Smooth muscle cell (in vitro differentiated cells): ENCODE measurements around the gene TTC22. TPM values are rescaled to one million over a fixed set of nuclear protein-coding genes. Genes with fewer than 3 reads are reported as not detected.

Source experiments
- DNase-seq: peaks from one replicate; lab custom pipeline; 2025; ENCODE audit not compliant: unreplicated experiment; lab: John Stamatoyannopoulos, UW
- H2AFZ ChIP-seq: fragments of 200-600 bp; sonication (generic); 2 replicates; pipeline ENCODE4 v1.6.0; 2016; ENCODE audit warnings: antibody characterized with exemption, low read depth, mild to moderate bottlenecking
- H3F3A ChIP-seq: fragments of 200-600 bp; sonication (generic); 2 replicates; pipeline ENCODE4 v1.6.0; 2017; ENCODE audit warnings: antibody characterized with exemption, low read depth
- H3K27ac ChIP-seq: fragments of 200-600 bp; sonication (generic); 2 replicates; pipeline ENCODE4 v1.5.1; 2016; ENCODE audit warnings: low read depth, mild to moderate bottlenecking
- H3K27me3 ChIP-seq: fragments of 200-600 bp; sonication (generic); 2 replicates; pipeline ENCODE4 v1.6.1; 2016; ENCODE audit warnings: low read depth, mild to moderate bottlenecking
- H3K36me3 ChIP-seq: fragments of 200-600 bp; sonication (generic); 2 replicates; pipeline ENCODE4 v1.5.1; 2016; ENCODE audit warnings: low read depth
- H3K4me1 ChIP-seq: fragments of 200-600 bp; sonication (generic); 2 replicates; pipeline ENCODE4 v1.5.1; 2016; ENCODE audit warnings: low read depth
- H3K4me2 ChIP-seq: fragments of 200-600 bp; sonication (generic); 2 replicates; pipeline ENCODE4 v1.6.0; 2016; ENCODE audit warnings: mild to moderate bottlenecking
- H3K4me3 ChIP-seq: fragments of 200-600 bp; sonication (generic); 2 replicates; pipeline ENCODE4 v1.5.1; 2016; ENCODE audit warnings: mild to moderate bottlenecking
- H3K79me2 ChIP-seq: fragments of 200-600 bp; sonication (generic); 2 replicates; pipeline ENCODE4 v1.6.0; 2016; ENCODE audit warnings: low read depth, mild to moderate bottlenecking
- H3K9ac ChIP-seq: fragments of 200-600 bp; sonication (generic); 2 replicates; pipeline ENCODE4 v1.6.0; 2016; ENCODE audit warnings: low read depth
- H3K9me3 ChIP-seq: fragments of 200-600 bp; sonication (generic); replicated peaks from 2 replicates; pipeline ENCODE4 v1.5.1; 2016; ENCODE audit warnings: low read depth
- H4K20me1 ChIP-seq: fragments of 200-600 bp; sonication (generic); 2 replicates; pipeline ENCODE4 v1.6.0; 2016; ENCODE audit warnings: low read depth
- CTCF ChIP-seq: fragments of 200-600 bp; sonication (generic); IDR thresholded peaks from 2 replicates; pipeline ENCODE4 v1.5.1; 2017; ENCODE audit warnings: borderline replicate concordance, mild to moderate bottlenecking, antibody characterized with exemption; ENCODE audit not compliant: insufficient read depth, poor library complexity, severe bottlenecking
- WGBS: methylation state at CpG from one replicate; pipeline ENCODE4 v1.1.7; 2016; ENCODE audit warnings: low lambda C conversion rate; 5-methylcytosine and 5-hydroxymethylcytosine counted together
- polyA plus RNA-seq: library from polyadenylated mRNA; unstranded; fragments of >200 nt; fragmentation: Nextera tagmentation; extraction: Ambion mirVana; gene quantifications from 2 replicates; pipeline ENCODE4 v1.2.1, GENCODE V29; 2016
- total RNA-seq: library from RNA; depleted of rRNA; stranded (reverse); fragments of >200 nt; gene quantifications from 2 replicates; pipeline ENCODE4 v1.2.3, GENCODE V29; 2014

The TTC22 gene
- total and polyA plus RNA-seq, 2 experiments from 2014 or later: 0.50 to 1.3 TPM

- Histone ChIP-seq H3K27ac (no peak overlapping the region), H3F3A (no peaks in the 10 kb centered on the region), H3K79me2 (peaks cover 9% of the 10 kb centered on the region), H3K4me3 (no peak overlapping the region), H2AFZ (no peak overlapping the region), H4K20me1 (no peaks in the 10 kb centered on the region), H3K9ac (no peak overlapping the region), H3K9me3 (no peaks in the 10 kb centered on the region), H3K4me2 (no peak overlapping the region), H3K36me3 (no peaks in the 10 kb centered on the region), H3K27me3 (no peaks in the 10 kb centered on the region), H3K4me1 (peaks cover 10% of the 10 kb centered on the region)
- TF ChIP-seq CTCF: no peak
- DNase-seq: no peak
- 78% methylated on average over 5 of the region's 5 CpGs for WGBS
Measured at GRCh38 chr1:54768093-54768492, 33.0 kb downstream of the TTC22 start.

GRCh38 chr1:54767526-54767925 is 33.6 kb downstream of the TTC22 start:
- WGBS: 70% methylated on average over 6 of the region's 6 CpGs

GRCh38 chr1:54766726-54767125 is 34.4 kb downstream of the TTC22 start:
- no peaks in the 10 kb centered on the region for H3K27me3 ChIP-seq
- no peak overlapping the region for H3K4me3 ChIP-seq
- no peaks in the 10 kb centered on the region for H4K20me1 ChIP-seq
- no peak overlapping the region for H3K9ac ChIP-seq
- 64% methylated on average over 4 of the region's 4 CpGs for WGBS
- no peaks in the 10 kb centered on the region for H3K9me3 ChIP-seq
- peaks cover 19% of the 10 kb centered on the region for H3K79me2 ChIP-seq
- H3F3A ChIP-seq: no peaks in the 10 kb centered on the region
- H2AFZ ChIP-seq: no peak overlapping the region
- no peak for DNase-seq
- H3K4me2 ChIP-seq: no peak overlapping the region
- TF ChIP-seq CTCF: no peak
- peaks cover 11% of the 10 kb centered on the region for H3K4me1 ChIP-seq
- no peaks in the 10 kb centered on the region for H3K36me3 ChIP-seq
- no peak overlapping the region for H3K27ac ChIP-seq

More at GRCh38 chr1:54767526-54767925, 33.6 kb downstream of the TTC22 start:
- H3K4me2 ChIP-seq: no peak overlapping the region
- H3K4me1 ChIP-seq: peaks cover 11% of the 10 kb centered on the region
- no peaks in the 10 kb centered on the region for H3K27me3 ChIP-seq
- no peak for DNase-seq
- H3K4me3 ChIP-seq: no peak overlapping the region
- no peak overlapping the region for H3K27ac ChIP-seq
- peaks cover 15% of the 10 kb centered on the region for H3K79me2 ChIP-seq
- no peaks in the 10 kb centered on the region for H4K20me1 ChIP-seq
- H2AFZ ChIP-seq: no peak overlapping the region
- no peaks in the 10 kb centered on the region for H3K9me3 ChIP-seq
- H3F3A ChIP-seq: no peaks in the 10 kb centered on the region
- no peaks in the 10 kb centered on the region for H3K36me3 ChIP-seq
- no peak for TF ChIP-seq CTCF
- H3K9ac ChIP-seq: no peak overlapping the region

- Histone ChIP-seq H3K79me2 (peaks cover 19% of the 10 kb centered on the region), H3K27me3 (no peaks in the 10 kb centered on the region), H3K4me2 (peak overlapping the region; percentile 86), H3K36me3 (no peaks in the 10 kb centered on the region), H3K9ac (peak overlapping the region; percentile 83), H3F3A (no peaks in the 10 kb centered on the region), H4K20me1 (no peaks in the 10 kb centered on the region), H3K4me1 (peaks cover 11% of the 10 kb centered on the region), H2AFZ (peak overlapping the region; percentile 95), H3K27ac (peak overlapping the region; percentile 80), H3K4me3 (peak overlapping the region; percentile 60), H3K9me3 (no peaks in the 10 kb centered on the region)
- TF ChIP-seq CTCF: no peak
- WGBS: 65% methylated on average over 13 of the region's 13 CpGs
- no peak for DNase-seq
Measured at GRCh38 chr1:54764922-54765561, 36.1 kb downstream of the TTC22 start.
